Stimulated activated CD4-positive, alpha-beta T cell treated with anti-CD3 and anti-CD28 coated beads, TNF-alpha, amount 100 ng/mL, for 24 hours (primary cell): ENCODE measurements around the gene GNB1L.

Experiments
- DNase-seq, 3 experiments: peaks; one replicate each; pipeline ENCODE4 v3.0.0-alpha.2; 2020; ENCODE audit warnings: low read depth in 3 of 3

The GNB1L gene

DNA sequence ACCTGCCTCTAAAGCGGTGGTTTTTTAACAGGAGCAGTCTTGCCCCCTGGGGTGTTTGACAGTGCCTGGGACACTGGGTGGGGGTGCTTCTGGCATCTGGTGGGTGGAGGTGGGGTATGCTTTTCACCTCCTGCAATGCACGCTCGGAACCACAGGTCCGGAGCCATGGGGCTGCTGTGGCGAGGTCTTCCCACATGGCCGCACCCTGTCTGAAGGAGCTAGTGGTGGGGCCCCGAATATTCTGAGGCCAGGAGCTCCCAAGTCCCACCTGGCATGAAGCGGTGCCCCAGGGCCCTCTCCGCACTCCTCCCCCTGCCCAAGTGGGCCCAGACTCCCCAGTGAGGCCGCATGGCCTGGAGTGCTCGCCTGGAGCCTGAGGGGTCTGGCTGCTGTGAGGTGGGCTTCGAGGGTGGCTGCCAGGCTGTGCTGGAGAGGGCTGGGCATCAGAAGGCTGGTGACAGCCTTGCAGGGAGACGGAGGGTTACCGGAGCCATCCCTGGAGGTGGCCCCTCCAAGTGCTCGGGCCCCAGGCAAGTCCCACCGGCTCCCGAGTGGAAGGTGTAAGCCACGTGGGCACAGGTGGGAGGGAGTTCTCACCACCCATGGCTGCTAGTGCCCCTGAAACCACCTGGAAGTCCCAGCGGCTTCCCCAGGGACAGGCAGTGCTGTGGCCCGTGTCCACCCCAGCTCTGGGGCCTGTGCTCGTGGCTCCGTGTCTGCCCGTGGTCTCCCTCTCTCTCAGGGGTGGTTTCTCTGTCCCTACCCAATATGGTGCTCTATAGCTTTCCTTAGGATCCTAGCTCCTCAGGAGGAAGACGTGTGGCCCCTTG, 79.0 kb downstream of the GNB1L start:
- DNase-seq, result no peak

DNA sequence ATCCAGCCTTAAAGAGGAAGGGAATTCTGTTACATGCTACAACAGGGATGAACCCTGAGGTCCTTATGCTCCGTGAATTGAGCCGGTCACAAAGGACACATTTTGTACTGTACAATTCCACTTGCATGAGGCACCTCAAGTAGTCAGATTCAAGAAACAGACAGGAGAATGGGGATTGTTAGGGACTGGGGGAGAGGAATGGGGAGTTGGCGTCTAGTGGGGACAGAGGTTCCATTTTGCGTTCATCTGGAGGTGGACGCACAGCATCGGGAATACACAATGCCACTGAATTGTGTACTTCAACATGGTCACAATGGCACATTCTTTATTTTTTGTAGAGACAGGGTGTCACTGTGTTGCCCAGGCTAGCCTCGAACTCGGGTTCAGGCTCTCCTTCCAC, 80.0 kb downstream of the GNB1L start:
- DNase-seq, result no peak

DNA sequence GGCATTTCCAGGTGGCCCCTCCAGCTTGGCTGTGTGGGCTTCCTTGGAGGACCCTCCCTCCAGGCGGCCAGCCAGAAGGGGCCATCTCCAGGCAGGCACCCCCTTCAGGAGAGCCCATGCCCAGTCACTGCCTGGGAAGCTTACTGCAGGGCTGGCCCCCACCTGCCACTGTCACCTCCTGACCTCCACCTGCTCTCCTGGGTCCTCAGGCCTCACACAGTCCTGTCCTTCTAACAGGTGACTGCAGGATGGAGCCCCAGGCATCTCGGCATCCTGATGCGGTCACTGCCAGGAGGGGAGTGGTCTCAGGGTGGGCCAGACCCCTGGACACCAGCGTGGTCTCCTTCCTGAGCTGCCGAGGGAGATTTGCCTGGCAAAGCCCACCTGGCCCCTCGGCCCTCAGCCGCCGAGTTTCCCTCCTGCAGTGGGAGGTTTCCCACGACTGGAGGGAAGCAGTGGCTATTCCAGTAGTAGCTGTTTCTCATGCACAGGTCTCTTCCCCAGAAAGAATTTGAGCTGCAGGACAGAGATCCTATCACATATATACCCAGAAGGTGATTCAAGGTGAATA, 81.1 kb downstream of the GNB1L start:
- DNase-seq, result no peak

DNA sequence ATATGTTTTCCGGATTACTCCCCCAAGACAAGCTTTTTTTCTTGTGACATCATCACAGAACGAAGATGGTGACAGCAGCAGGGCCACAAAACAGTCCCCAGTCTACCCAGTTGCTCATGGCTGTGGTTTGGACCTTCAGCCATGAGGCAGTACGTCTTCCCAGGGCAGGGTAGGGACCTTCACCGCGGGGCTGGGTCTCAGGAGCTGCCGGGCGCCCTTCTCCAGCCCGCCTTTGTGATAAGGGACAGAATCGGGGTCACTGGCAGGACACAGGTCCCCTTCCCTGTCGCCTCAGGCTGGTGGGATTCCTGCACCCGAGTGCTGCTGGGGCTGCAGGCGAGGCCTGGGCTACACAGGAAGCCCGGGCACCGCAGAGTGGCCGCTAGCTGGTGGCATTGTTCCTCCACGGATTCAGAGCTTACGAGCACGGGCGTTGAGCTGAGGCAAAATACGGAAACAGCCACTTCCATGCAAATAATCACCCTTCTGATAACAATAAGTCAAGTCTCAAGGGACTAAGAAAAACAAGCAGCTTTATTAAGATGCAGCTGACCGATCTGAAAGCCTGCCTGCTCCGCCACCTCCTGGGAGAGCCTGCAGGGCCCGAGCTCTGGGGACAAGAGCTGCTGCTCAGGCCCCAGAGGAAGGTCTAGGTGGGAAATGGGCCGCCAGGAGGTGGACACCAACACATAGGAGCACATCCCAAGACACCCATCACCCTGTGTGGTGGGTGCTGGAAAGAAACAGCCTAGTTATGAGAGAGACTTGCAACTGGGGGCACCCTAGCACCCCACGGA, 81.8 kb downstream of the GNB1L start:
- DNase-seq, result no peak

DNA sequence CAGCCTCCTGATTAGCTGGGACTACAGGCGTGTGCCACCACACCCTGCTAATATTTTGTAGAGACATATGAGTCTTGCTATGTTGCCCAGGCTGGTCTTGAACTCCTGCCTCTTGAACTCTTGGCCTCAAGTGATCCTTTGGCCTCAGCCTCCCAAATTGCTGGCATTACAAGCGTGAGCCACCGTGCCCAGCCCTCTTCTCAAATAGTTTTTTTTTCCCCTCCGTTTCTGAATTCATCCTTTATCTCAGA, 82.3 kb downstream of the GNB1L start:
- DNase-seq, result no peak

DNA sequence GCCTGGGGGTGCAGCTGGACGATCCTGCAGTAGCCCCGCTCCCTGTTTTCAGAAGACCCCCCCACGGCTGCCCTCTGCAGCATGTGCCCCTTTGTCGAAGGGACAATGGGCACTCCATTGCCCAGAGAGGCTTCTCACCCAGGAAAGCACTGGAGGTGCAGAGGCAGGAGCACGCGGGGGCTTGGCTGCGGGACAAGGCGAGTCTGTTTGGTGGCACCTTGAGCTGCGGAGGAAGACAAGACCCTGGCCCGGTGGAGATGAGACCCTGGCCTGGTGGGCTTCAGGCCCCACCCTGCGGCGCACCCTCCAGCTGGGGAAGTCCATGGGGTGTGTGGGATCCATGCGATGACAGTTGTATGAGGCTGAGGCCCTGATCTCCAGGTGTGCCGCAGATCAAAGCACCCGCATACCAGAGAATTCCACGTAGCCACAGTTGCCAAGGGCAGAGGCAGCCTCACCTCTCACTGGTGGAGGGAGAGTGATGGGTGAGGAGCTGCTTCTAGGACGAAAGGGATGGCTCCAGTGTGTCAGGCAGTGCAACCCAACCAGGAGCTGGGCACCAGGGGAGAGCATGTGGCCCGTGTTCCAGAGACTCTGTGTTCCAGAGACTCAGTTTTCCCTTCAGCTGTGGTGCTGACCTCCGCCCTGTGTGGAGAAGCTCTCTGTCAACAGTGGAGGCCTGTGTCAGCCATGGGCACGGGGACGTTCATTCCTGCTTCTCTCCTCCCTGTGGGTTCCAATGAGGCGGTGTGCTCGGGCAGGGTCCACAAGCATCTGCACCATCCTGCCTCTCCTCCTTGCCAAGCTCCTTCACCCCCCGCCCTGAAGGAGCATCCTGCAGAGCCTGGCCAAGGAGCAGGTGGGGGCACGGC, 84.1 kb downstream of the GNB1L start:
- DNase-seq, result no peak

DNA sequence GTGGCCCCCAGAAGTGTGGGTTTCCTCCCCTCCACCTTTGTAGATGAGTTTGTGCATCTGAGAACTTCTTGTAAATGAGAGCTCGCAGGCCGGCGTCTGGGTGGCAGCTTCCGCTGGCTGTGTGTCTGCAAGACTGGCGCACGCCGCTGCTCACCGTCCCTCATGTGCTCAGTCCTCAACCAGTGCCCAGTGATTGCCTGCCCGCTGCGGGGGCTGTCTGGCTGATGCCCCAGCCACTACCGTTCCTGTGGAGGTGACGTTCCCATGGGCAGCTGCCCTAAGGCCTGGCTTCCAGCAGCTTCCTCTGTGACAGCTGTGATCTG, 85.3 kb downstream of the GNB1L start:
- DNase-seq, result no peak

DNA sequence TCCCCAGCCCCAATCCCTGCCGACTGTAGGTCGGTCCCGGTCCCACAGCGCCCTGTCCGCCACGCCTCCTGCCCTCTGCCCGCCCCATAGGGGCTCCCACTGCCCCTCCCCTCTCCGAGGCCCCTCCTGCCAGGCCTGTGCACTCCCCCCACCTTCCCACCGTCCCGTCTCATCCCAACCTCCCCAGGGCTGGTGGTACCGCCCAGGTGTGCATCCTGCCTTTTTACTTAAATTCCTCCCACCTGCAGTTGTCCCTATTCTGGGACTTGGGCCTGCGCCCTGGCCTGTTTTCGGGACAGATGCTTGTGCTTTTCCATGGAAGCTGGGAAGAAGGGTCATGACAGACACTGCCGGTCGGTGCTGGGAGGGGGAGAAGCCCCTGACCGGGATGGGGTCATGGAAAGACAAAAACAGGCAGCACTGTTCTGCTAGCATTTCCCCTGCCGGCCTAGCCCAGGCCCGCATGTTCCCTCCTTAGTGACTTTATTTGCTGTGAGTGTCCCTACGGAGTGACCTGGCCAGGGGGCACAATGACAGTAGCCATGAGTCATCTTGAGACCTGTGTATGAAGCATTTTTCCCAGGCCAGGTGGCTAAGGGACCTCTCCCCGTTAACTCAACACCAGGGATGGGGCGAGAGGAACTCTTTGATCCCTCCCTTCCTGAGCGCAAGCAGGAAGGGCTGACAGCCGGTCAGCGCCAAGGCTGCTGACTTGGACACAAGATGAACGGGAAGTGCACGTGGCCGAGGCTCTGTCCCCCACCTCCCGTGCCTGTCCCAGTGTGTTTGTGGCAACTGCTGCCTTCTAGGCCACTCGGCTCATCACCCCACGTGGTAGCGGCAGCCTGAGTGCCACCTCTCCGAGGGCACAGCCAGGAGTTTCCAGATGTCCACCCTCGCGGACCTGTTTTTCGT, 87.0 kb downstream of the GNB1L start:
- DNase-seq, result no peak

DNA sequence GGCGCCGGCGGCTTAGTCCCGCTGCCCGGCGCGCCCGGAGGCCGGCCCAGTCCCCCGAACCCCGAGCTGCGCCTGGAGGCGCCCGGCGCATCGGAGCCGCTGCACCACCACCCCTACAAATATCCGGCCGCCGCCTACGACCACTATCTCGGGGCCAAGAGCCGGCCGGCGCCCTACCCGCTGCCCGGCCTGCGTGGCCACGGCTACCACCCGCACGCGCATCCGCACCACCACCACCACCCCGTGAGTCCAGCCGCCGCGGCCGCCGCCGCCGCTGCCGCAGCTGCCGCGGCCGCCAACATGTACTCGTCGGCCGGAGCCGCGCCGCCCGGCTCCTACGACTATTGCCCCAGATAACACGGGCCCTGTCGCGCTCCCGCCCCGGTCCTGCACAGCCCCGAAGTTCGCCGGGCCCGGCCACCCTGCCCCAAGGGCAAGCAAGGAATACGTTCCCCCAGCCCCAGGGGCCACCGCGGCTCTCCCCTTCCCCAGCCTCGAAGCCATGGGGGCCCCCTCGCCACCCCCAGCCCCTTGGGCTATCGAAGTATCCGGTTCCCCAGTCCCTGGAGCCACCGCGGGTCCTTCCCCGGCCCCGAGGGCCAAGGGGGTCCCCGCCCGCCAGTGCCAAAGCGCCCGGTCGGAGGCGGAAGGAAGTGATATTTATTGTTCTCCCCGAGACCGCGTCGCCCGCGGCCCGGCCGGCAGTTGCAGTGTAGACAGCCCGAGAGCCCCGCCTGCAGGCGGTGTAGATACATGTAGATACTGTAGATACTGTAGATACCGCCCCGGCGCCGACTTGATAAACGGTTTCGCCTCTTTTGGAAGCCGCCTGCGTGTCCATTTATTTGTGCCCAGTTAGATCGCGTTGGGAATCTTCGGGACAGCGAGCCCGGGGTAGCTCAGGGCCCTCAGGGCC, 87.9 kb downstream of the GNB1L start:
- peak in 1 of 3 experiments; percentile 50 for DNase-seq

DNA sequence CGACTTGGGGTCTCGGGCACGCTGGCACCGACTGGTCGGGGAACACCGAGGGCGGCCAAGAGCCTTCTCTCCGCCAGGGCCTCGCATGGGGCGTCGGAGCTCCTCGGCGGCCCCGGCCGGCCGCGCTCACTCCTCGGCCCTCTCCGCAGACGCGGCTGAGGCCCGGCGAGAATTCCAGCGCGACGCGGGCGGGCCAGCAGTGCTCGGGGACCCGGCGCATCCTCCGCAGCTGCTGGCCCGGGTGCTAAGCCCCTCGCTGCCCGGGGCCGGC, 88.5 kb downstream of the GNB1L start:
- no peak for DNase-seq

DNA sequence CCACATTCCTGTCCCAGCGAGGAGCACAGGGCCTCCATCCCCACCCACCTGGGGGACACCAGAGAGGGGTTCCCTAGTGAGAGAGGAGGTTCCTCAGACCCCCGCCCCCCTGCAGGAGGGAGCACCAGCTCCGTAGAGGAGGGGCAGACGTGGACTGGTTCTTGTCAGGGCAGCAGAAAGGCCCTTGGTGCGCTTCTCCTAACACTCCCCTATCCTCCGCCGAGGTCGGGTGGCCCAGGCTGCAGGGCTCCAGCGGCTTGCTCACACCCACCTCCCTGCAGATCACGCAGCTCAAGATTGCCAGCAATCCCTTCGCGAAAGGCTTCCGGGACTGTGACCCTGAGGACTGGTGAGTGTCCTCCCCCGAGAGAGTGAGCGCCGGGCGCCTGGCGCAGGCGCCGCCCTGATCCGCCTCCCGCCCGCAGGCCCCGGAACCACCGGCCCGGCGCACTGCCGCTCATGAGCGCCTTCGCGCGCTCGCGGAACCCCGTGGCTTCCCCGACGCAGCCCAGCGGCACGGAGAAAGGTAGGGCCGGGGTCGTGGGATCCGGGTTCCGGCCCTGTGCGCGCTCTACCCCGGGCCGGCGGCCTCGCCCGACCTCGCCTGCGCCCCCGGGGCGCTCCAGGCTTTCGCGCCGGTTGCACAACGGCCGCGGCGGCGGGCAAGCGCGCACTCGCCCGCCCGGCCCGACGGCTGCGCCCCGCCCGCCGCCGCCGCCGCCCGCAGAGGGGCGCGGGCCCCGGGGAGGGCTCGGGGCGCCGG, 89.0 kb downstream of the GNB1L start:
- no peak for DNase-seq

DNA sequence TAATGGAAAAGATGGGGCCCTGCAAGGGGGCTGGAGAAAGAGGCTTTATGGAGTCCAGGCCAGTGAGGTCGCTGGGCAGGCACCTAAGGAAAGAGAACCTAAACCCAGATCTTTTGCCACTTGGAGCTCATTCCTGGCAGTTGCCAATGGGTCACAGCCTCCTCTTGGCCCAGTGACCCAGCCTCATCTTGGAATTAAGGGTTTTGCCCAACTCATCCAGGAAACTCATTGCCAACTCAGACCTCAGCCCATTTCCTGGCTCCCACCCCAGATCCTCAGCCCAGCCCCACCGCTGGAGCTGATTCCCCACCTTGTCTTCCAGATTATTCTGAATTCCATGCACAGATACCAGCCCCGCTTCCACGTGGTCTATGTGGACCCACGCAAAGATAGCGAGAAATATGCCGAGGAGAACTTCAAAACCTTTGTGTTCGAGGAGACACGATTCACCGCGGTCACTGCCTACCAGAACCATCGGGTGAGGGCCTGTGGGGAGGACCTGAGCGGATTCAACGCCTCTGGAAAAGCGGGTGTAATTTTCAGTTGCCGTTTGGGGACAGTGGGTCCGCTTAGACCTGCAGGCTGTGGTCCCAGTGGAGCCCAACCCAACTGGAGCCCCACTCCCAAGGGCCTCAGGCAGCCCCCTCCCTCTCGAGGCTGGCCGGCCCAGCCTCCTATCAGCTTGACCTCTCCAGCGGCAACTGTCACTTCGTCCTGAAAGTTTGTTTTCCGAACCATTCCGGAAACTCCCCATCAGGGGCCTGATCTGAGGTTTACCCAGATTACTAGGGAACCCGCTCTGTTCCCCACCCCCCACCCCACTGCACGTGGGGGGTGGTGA, 89.8 kb downstream of the GNB1L start:
- DNase-seq, result no peak

DNA sequence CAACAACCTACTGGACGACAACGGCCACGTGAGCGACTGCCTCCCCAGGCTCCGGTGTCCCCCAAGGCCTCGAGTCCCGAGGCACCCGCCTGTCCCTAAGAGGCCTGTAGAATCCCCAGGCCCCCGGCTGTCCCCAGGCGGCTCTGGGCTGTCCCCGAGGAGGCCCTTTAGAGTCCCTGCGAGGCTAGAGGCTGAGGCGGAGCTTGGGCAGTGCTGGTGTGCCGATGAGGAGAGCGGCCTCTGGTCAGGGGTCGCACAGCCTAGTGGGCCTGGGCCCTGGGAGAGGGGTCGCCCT, 90.4 kb downstream of the GNB1L start:
- no peak for DNase-seq

DNA sequence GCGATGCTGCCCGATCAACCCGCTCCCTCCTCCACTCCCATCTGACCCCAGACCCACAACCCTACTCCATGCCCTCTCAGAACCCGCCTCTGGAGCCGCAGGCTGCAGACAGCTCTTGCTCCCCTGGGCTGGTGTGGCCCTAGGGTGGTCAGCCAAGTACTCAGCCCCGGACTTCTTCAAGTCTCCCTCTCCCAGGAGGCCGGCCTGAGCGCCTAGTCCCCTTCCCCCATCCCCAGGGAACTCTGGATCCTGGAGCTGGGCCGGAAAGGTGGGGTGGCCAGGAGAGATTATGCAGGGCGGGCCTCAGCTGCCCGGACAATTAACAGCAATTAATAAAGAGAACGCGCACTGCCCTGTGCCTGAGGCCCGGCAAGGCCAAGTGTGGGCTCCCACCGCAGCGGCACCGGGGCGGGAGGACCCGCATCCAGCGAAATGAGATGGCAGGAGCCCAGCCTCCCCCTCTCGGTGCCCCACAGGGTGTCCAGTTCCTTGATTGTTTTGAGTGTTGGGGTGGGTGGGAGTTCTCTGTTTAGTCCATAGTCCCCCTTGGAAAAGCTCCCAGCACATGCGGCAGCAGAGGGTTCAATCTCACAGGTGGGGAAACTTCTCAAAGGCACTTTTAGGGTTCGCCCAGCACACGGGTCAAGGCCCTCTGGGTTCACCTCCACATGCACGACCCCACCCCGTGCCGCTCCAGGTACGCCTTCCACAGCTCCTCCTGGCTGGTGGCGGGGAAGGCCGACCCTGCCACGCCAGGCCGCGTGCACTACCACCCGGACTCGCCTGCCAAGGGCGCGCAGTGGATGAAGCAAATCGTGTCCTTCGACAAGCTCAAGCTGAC, 91.0 kb downstream of the GNB1L start:
- no peak for DNase-seq

DNA sequence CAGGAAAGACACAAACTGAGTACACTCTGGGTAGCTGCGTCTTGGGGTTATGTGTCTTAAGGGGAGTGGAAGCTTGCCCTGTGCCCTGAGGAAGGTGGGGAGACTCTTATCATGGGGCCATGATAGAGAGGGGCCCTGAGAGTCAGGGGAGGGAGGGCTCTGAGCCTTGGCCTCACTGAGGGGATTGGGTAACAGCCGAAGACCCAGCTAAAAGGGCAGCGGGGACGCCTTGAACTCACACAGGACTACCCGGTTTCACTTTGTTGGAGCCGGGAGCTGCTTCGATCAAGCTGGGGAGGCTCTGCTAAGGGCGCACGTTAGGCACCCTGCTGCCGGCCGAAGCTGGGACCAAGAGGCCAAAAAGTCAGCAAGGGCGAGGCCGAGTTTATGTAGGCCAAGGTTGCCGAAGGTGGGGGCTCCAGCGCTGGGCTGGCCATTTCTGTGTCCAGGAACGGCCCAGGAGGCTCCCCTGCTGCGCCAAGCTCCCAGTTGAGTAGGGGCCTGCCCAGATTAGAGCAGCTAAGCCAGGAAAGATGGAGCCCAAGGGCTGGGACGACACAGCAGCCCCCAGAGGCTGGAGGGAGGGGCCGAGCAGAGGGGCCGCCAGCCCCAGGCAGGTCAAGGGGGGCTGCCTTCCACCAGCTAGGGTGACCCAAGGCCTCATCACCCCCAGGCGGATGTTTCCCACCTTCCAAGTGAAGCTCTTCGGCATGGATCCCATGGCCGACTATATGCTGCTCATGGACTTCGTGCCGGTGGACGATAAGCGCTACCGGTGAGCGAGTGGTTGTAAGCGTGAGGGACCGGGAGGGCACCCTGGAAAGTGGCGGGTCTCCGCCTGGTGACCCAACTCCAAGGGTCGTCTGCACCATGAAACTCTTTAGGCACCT, 91.9 kb downstream of the GNB1L start:
- no peak for DNase-seq

DNA sequence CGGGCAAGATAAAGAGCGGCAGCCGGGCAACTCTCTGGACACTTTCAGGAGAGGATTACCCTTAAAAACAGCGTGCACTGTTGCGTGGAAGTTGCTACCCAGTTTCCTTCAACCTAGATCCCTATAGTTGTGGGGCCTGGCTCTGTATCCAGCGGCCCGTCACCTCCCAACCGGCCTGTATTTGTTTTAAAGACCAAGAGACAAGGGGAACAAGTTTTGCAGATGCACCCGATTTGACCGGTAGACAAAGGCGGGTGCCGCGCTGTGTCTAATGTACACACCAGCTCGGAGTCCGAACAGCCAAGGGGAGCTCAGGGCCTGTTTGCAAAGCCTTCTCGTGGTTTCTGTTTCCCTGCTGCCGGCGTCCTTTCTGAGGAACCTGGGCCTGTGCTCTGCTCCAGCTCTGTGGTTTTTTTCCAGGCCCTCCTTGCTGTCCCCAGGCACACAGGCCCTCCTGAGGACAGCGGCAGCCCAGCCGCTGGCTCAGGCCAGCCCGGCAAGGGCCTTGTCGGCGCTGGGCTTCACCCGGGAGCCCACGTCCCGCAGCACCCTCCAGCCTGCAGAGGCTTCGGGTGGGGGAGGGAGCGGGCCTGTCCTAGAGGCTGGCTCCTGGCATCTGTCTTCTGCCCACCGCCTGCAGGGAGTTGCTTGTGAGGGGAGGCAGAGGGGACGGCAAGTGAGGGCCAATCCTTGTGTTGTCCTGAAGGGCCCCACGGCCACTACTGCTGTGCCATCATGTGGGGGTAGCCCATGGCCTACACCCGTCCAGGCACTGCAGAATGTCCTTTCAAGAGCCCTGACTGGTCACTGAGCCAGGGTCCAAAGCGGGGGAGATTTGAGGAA, 92.7 kb downstream of the GNB1L start:
- DNase-seq, result no peak
